IMR-90 (cell line): ENCODE data around the gene CDRT15L2.
"Not testable (repeated sequence)": the region's sequence is repeated elsewhere in the genome, so short reads cannot be mapped to it uniquely, and the experiment has no call there.

Experiments
- CTCF ChIP-seq: conservative IDR thresholded peaks from 2 replicates; pipeline ENCODE4 v1.5.1; 2012; ENCODE audit warnings: mild to moderate bottlenecking, low read depth, low read length, improper control_type of control experiment
- ELK1 ChIP-seq: fragments of 150-350 bp; IDR thresholded peaks from 2 replicates; pipeline ENCODE4 v1.6.1; 2016; ENCODE audit warnings: low read depth, mild to moderate bottlenecking, low read length, moderate library complexity, borderline replicate concordance
- MXI1 ChIP-seq: IDR thresholded peaks from 2 replicates; pipeline ENCODE4 v1.6.1; 2012; ENCODE audit warnings: low read depth, mild to moderate bottlenecking, low read length, moderate library complexity, borderline replicate concordance
- POLR2A ChIP-seq: IDR thresholded peaks from 2 replicates; pipeline ENCODE4 v1.6.1; 2012; ENCODE audit warnings: mild to moderate bottlenecking, low read depth, low read length
- RAD21 ChIP-seq: IDR thresholded peaks from 2 replicates; pipeline ENCODE4 v1.6.1; 2012; ENCODE audit warnings: low read length, improper control_type of control experiment
- USF2 ChIP-seq: fragments of 150-350 bp; IDR thresholded peaks from 2 replicates; pipeline ENCODE4 v1.6.1; 2017; ENCODE audit warnings: mild to moderate bottlenecking, antibody characterized with exemption, low read length, low read depth

GRCh38 chr17:20547923-20548322 is 31.6 kb upstream of the CDRT15L2 start:
- not testable (repeated sequence) for TF ChIP-seq CTCF, USF2, ELK1, MXI1, POLR2A, RAD21
